K562 (cell line): ENCODE measurements around the gene NEU1.

ENCODE experiments used
- CTCF ChIP-seq, 3 experiments: IDR thresholded peaks in 2 of 3; conservative IDR thresholded peaks in 1 of 3; 2 replicates each; pipeline ENCODE4 v1.5.1; 2011 to 2012; ENCODE audit warnings: low read length in 3 of 3, mild to moderate bottlenecking in 3 of 3, control low read depth in 2 of 3, improper control_type of control experiment in 1 of 3, inconsistent platforms in 1 of 3, low read depth in 1 of 3, mixed read lengths in 1 of 3, moderate library complexity in 1 of 3; ENCODE audit not compliant: insufficient read depth in 2 of 3
- TAF15 ChIP-seq: fragments of 200-400 bp; formaldehyde crosslinking; IDR thresholded peaks from 2 replicates; pipeline ENCODE4 v1.6.1; 2017; ENCODE audit warnings: mild to moderate bottlenecking, low read depth, low read length, moderate library complexity
- TF ChIP-seq, protein P1 (sequence below), 2 experiments: fragments of 200-800 bp in 1 of 2; sonication (Bioruptor generic) in 1 of 2; sonication (generic) in 1 of 2; formaldehyde crosslinking in 1 of 2; IDR thresholded peaks in 1 of 2; conservative IDR thresholded peaks in 1 of 2; 2 replicates each; pipeline versions ENCODE4 v1.5.0 to v1.6.1; 2016 to 2020; ENCODE audit warnings: missing compliant biosample characterization in 1 of 2, missing genetic modification characterization in 1 of 2, missing genetic modification reagents in 1 of 2

DNA sequence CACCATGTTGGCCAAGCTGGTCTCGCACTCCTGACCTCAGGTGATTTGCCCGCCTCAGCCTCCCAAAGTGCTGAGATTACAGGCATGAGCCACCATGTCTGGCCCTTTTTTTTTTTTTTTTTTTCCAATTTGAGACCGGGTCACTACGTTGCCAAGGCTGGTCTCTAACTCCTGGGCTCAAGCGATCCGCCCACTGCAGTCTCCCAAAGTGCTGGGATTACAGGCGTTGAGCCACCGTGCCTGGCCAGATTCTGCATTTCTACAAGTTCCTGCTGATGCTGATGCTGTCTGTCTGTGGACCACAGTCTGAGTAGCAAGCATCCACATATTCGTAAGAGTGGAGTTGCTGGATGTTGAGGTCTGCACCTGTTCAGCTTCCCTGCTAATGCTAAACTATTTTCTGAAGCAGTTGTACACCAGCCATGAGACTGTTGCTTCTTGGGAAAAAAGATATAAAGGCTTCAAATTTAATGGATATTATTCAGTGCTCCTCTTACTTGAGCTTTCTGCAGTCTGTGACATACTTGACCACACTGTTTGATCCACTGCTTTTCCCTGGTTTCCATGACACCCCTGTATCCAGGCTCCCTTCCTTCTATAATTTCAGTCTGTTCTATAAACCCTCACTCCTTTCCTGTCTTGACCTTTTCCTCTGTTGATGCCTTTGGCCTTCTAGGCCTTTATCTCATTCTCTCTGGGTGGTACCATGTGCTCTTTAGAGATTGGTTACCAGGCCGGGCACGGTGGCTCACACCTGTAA, 49.4 kb upstream of the NEU1 start:
- TF ChIP-seq TAF15 (no peak), CTCF (IDR thresholded peaks at IDR 0.05 in 2 of 3, conservative IDR thresholded peaks at IDR 0.05 in 1 of 3; ENCODE audit: insufficient read depth in 2 of 3, low read depth in 1 of 3, low read length in 3 of 3) (no peak)
- TF ChIP-seq, protein P1, sequence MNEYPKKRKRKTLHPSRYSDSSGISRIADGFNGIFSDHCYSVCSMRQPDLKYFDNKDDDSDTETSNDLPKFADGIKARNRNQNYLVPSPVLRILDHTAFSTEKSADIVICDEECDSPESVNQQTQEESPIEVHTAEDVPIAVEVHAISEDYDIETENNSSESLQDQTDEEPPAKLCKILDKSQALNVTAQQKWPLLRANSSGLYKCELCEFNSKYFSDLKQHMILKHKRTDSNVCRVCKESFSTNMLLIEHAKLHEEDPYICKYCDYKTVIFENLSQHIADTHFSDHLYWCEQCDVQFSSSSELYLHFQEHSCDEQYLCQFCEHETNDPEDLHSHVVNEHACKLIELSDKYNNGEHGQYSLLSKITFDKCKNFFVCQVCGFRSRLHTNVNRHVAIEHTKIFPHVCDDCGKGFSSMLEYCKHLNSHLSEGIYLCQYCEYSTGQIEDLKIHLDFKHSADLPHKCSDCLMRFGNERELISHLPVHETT (CRISPR knock-in tag; conservative IDR thresholded peaks at IDR 0.05 in 1 of 2, IDR thresholded peaks at IDR 0.05 in 1 of 2): no peak
